Measurements from ENCODE around the gene MRPL24.
A peak's percentile ranks its signal among the peaks of the same experiment; 100 is the strongest.
"Not testable (repeated sequence)": the region's sequence is repeated elsewhere in the genome, so short reads cannot be mapped to it uniquely, and the experiment has no call there.

MRPL24 gene

DNA sequence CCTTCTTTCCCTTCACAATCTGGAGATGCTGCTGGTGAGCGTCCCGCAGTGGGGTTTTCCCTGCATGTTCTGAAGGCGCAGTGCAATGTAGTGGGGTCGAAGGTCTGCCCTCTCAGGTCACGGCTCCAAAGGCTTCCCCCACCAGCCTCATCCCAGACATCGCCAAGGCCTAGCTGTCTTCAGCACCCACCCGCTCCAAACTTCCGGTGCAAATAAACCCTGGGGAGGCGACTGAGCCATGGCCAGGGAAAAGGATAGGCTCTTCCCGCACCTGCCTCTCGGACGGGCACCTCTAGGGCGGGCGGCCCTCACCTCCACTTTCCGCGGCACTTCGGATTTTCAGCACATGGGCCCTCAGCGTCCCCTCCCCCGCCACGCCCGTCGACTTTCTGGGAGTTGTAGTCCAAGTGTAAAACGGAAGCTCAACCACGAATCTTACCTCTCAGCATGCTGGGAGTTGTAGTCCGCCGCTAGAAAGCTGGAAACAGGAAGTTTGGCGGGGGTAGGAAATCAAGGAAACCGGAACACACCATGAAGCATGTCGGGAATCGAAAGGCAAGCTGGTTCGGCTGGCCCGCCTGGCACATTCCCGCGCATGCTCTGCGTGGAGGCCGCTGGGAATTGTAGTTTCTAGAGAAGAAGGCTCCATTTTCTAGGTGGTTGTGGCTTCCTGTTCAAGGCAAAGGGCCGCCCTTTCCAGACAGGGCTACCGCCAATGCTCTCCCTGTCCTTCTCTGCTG lies at the start of gene MRPL24:
TSS of gene MRPL24 (minus strand) at position 348 of the 740 bp plus-strand sequence. CDS start 2,384 bp downstream, outside the sequence.
- peak; percentile 94 for DNase-seq

DNA sequence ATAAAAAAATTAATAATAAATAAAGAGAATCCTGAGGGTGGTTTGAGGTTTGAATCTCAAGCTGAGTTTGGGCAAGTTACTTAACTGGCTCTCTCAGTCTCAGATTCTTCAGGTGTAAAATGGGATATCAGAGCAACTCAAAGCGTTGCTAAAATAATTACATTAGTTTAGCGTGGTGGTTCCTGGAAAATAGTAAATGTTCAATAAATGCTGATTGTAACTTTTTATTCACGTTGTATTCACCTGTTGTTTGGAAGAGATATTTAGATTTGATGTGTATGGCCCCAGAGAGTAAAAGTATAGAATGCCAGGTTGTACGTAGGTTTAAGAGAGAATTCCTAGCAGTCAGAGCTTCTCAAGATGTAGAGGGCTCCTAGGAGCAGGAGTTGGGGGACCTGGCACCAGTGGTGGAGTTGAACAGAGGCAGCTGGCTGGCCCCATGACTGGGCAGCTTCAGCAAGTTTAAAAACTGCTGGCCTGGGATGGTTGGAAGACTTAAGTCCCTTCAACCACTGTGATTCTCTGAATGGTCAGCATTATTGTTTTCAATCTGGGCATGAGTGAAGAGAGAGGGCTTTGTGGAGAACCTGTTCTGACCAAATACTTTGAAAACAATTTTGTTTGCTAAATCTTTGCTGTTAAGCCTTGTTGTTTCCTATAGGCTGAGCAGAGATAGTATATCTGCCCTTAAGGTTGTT lies 48.9 kb upstream of the MRPL24 start:
- no peak for DNase-seq

DNA sequence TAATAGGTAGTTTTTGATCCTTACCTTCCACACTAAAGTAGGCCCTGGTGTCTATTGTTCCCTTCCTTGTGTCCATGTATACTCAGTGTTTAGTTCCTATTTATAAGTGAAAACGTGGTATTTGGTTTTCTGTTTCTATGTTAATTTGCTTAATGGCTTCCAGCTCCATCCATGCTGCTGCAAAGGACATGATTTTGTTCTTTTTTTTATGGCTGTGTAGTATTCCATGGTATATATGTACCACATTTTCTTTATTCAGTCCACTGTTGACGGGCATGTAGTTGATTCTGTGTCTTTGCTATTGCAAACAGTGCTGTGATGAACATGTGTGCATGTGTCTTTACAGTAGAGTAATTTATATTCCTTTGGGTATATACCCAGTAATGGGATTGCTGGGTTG lies 47.2 kb upstream of the MRPL24 start:
- no peak for DNase-seq

DNA sequence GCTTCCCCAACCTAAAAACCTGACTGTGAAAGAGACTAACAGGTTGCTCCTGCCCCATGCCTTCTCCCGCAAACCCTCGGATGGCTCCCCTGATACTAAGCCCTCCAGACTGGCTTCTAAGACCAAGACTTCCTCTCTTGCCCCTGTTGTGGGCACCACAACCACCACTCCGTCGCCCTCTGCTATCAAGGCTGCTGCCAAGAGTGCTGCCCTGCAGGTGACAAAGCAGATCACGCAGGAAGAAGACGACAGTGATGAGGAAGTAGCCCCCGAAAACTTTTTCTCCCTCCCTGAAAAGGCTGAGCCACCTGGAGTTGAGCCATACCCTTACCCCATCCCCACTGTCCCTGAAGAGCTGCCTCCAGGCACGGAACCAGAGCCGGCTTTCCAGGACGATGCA lies 45.8 kb upstream of the MRPL24 start:
- no peak for DNase-seq

DNA sequence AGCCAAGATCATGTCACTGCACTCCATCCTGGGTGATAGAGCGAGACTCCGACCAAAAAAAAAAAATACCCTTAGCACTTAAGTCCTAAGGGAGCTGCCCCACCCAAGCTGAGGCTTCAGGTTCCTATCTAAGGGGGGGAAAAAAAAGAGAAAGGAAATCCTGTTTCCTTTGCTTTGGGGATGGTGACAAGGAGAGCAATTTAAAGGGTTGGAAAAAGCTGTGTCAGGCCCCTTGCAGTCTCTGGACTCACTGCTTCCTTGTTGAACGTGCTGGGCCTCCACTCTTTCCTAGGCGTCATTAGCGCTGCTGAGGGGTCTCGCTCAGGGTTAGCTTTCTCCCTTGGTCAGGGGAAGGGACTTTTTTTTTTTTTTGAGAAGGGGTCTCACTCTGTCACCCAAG lies 44.6 kb upstream of the MRPL24 start:
- no peak for DNase-seq

DNA sequence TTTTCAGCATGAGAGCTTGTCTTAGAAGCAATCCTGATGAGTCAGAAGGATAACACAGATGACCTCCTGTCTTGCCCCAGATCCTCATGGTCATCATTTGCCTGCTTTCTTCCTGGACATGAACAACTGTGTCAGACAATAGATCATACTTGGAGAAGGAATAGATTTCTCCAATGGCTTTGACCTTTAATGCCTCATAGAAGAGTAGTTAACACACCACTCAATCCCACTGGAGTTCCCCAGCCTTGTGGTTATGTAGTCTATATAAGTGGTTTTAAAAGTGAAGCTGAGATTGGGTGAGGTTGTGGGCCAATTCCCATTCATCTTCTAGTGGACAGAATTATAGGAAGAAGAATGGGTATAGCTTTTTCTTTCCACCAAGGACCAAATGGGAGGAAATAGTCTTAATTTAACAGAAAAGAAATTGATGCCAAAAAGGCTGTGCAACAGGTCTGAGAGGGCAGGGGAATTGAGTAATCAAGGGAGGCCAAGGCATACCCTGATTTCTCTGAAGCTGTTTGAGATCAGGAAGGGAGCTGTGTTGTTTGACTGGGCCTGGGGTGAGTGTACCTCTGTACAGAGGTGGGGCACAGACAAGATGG lies 40.8 kb upstream of the MRPL24 start:
- DNase-seq = no peak

DNA sequence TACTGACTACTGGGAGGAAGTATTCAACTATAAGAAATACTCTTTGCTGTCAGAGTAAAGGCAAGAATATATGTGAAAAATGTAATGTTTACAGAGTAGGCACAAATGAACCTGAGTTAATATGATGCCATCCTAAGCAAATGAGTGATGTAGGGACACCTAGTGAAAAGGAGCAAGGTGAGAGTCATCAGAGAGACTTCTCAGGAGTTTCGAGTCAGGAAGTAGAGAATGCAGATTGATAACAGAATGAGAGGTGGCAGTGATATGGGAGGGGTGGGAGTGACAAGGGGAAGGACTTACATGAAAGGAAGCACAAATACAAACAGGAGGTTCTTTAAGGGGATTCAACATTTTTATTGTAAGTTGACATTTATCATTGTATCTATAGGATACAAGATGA lies 36.7 kb upstream of the MRPL24 start:
- DNase-seq = no peak

DNA sequence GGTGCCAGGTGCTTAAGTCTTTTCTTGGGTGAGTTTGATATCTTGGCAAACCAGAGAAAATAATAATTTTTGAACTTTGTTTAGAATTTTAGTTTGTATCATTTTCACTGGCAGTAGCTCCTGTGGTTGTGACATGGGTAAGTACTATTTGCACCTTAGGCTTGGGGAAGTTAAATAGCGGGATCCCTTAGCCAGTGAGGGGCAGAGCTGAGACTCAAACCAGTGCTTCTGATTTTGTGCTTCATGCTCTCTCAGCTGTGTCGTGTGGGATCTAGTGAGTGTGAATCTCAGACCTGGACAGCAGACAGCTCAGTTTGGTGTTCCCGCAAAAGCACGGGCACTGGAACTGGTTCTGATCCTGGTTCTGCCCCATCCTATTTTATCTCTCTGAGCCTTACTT lies 36.1 kb upstream of the MRPL24 start:
- no peak for DNase-seq

DNA sequence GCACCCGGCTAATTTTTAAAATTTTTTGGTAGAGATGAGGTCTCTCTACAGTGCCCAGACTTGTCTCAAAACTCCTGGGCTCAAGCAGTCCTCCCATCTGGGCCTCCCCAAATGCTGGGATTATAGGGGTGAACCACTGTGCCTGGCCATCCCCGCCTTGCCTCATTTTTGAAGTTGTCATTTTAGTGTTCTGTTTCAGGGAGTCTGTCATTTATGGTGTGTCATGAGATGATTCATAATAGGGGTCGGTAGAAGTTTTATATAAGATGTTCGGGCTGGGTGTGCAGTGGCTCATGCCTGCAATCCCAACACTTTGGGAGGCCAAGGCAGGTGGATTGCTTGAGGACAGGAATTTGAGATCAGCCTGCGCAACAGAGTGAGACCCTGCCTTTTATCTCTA lies 34.9 kb upstream of the MRPL24 start:
- DNase-seq = no peak

DNA sequence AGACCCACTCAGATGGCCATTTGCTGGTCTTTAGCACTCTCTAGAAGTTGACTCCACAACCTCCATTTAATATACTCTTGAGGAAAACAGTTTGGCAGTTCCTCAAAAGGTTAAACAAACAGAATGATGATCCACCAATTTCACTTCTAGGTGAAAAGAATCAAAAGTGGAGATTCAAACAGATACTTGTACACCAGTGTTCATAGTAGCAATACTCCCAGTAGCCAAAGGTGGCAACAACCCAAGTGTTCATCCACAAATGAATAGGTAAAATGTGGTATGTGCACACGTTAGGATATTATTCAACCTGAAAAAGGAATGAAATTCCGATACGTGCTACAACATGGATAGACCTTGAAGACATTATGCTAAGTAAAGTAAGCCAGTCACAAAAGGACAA lies 32.7 kb upstream of the MRPL24 start:
- DNase-seq = no peak

DNA sequence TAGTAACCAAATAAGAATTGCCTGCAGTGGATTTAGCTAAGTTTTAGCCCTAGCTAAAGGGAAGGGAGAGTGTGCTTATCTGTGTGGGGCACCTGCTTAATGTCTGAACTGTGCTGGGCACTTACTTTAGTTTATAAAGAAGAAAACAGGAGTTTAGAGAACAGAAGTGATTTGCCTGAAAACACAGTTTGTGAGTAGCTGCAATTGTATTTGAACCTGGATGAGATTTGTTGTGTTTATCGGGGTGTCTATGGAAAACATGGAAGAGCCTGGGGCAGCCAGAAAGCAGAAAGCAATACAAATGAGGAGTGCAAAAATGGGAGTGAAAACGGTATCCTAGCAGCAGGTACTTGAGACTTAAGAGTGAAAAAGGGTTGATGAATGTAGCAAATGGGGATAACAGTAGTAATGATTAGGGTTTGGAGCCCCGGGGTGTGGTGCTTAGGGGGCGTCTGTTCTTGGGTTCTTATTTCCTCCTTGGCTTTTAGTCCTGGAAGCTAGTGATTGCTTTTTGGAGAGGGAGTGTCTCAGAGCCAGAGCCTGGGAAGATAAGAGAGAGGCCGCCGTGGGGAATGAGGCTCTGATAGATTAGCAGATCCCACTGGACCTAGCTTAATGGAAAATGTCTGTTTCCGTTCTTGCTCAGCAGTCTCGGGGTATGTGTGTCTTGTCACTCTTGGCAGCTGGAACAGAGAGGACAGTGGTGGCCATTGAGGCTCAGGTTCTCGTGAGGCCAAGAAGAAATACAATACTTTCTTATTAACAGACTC lies 32.0 kb upstream of the MRPL24 start:
- DNase-seq = no peak

DNA sequence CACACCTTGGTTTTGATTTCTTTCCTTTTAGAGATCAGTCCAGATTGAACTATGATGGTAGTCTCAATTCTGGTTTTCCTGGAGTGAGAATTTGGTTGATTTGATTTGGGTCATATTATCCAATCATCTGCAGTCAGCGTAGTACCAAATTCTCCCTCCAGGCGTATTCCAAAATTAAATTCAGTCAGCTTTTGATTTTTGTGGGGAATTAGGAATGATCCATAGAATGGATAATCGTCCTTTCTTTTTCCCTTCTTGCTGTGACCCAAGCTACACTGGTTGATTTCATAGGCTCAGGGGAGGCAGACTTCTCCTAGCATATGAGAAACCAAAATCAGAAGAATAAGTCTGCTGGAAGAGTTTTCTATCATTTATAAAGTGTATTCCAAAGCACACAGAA lies 31.3 kb upstream of the MRPL24 start:
- DNase-seq = no peak

DNA sequence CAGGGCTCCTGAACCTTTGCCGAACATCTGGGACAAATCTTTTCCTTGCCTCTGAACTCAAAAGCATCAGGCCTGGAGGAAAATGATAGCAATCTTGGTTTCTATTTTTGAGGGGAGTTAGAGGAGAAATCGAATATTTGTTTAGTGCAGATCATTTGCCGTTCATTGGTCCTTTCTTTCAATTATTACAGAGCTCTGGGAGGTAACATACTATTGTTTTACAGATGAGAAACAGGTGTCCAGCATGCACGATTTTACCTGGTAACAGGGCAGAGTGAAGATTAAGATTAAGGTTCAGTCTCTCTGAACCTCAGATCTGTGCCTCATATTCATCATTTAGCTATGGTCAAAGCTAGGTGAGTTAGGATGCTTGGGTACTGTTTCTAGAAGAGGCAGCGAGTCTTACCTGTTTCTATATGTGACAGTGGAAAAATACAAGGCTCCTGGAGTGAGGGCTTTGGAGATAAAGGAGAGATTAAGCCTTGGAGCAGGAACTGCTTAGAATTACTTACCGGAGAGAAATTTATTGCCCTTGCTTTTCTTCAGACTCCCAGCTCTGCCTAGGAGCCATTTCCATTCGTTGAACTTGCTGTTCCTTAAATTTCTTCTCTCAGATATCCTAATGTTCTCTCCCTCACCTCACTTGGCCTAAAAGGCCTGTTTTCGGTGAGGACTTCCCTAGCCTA lies 27.9 kb upstream of the MRPL24 start:
- DNase-seq = no peak

DNA sequence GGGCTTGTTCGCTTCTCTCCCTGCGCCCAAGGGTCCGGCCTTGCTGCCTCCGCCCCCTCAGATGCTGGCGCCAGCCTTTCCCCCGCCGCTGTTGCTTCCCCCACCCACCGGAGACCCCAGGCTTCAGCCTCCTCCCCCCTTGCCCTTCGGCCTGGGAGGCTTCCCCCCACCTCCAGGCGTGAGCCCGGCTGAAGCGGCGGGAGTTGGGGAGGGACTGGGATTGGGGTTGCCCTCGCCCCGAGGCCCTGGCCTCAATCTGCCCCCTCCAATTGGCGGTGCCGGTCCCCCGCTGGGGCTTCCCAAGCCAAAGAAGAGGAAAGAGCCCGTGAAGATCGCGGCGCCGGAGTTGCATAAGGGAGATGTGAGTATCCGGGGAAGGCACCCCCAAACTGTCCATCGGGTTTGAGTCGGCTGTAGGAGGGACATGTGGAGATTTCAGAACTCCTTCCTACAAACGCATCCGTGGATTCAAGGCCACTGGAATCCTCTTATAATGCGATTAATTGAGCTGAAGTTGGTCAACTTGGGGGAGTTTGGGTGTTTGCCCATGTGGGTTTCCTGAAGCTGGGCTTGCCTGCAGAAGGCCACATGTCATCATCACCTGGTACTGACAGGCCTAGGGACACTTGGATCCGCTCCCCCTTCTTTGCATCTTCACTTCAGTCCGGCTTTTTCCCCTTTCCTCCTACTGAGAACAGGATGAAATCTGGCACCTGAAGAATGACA lies 27.2 kb upstream of the MRPL24 start:
- peak; percentile 71 for DNase-seq

DNA sequence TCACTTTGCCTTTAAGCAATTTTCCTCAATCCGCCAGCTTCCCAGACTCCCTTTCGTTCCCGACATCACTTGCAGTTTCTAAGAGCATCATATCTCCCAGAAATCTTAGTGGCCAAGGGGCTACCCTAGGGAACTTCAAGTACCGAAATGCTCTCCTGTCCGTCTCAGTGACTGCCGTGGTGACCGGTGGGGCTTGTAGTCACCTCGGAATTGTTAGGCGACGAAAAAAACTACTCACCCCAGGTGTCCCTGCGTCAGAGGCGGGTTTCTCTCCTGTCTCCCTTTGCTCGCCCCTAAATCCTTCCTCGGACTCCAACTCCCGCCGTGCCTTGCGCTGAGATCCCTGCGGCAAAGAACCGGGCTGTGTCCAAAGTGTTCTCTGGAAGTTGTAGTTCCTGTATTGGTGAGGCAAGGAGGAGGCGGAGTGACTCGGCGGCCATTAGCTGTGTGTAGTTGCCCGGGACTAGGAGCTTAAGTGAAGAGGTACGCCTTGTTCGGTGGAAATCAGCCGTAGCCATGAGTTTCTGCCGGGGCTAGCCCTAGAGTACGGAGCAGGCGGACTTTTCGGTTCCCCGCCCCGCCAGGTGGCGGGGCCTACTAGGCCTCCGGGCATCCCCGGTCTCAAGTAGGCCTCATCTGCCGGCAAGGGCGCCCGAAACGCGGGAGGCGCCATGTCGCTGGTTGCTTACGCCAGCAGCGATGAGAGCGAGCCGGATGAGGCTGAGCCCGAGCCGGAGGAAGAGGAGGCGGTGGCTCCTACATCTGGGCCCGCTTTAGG lies 26.4 kb upstream of the MRPL24 start, which contains the start of gene PRCC:
TSS of gene PRCC (plus strand) at position 435 of the 778 bp plus-strand sequence. CDS start at position 672, 237 bp downstream.
- peak; percentile 93 for DNase-seq

DNA sequence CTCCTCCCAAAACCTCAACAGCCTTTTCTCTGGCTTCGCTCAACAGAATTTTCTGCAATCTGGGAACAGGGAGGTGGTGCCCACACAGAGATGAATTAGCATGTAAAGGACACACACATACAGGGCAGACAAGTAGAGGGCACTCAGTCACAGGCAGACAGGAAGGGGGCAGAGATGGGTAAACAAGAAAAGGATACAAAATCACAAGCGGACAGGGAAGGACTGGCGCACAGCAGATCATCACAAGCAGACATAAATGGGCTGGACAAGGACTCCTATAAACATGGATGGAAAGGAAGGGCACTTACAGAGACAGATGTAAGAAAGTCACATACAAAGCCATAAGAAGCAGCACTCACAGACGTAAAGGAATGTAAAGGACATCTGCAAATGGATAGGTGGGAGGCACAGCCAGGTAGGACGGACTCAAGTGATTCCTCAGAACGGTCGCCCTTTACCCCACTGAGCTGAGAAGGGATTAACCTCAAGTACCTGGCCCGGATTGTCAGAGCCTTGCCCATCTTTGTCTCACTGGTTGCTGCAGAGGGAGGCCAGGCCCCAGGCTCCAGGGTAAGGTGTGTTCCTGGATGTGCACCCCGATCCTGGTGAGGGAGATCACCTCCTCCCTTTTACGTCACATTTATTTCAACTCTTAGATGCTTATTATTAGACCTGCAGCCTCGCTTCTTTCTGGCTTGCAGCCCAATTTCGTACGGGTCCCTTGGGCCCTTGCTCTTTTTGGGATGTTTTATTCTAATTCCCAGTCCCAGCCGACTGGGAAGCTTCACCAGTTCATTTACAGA lies 25.6 kb upstream of the MRPL24 start:
- no peak for DNase-seq

DNA sequence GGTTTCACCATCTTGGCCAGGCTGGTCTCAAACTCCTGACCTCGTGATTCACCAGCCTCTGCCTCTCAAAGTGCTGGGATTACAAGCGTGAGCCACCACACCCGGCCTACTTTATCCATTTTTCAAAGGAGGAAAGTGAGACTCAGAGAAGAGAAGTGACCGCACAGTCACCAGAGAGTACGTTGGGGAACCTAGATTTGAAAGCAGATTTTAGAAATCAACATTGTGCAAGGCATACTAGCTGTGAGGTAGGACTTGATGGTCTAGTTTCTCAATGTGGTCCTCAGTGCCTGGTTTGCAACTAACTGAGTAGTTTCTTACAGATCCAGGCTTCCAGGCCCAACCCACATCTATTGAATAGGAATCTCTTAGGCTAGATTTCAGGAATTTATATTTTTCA lies 24.8 kb upstream of the MRPL24 start:
- DNase-seq = no peak

DNA sequence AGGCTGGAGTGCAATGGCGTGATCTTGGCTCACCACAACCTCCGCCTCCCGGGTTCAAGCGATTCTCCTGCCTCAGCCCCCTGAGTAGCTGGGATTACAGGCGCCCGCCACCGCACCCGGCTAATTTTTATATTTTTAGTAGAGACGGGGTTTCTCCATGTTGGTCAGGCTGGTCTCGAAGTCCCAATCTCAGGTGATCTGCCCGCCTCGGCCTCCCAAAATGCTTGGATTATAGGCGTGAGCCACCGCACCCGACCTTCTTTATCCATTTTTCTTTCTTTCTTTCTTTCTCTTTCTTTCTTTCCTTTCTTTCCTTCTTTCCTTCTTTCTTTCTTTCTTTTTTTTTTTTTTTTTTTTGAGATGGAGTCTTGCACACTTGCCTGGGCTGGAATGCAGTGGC lies 24.2 kb upstream of the MRPL24 start:
- not testable (repeated sequence) for DNase-seq

DNA sequence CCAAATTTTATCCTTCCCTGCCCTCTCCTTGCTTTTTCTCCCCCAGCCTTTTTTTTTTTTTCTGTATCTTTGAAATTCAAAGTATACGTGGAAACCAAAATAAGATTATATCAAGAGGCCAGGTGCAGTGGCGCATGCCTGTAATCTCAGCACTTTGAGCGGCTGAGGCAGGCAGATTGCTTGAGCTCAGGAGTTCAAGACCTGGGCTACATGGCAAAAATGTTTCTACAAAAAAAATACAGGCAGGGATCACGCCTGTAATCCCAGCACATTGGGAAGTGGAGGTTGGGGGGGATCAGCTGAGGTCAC lies 19.9 kb upstream of the MRPL24 start:
- no peak for DNase-seq

DNA sequence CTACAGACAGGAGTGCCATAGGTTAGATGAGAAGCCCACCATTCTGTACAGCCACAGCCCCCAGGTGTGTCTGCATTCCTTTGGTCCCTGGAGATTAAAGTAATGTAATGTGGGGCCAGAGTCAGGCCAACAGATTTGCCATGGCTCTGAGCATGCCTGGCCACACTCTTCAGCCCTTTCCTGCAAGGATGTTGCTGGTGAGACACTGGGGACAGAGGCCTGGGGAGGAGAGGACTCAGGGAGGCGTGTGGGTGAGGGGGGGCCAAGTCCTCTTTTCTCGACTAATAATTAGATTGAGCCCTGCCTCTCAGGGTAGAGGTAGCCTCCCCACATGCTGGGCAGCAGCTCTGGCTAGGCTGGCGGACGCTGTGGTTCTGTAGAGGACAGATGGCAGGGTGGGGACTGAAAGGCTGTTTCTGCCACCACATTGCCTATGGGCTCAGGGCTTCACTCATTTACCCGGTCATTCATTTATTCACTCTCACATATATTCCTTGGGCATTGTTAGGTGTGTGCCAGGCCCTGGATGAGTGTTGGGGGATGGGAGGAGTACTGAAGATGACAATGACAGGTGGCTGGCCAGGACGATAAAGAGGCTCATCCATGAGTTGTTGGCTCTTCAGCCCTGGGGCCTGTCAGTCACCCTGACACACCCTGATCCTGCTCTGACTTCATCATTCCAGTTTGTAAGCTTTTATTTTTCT lies 19.4 kb upstream of the MRPL24 start:
- no peak for DNase-seq

Measured in activated CD8-positive, alpha-beta memory T cell treated with anti-CD3 and anti-CD28 coated beads, Interleukin-2, amount 50 U/mL, for 48 hours (primary cell).